Gastrocnemius medialis (tissue), 4 donors: ENCODE results near the gene TXLNG.

Experiments used
- CTCF ChIP-seq, 5 experiments: fragments of 450-650 bp in 3 of 5; fragments of 200-600 bp in 2 of 5; sonication (generic) in 2 of 5; IDR thresholded peaks in 4 of 5; conservative IDR thresholded peaks in 1 of 5; 1 replicate in 4 of 5; 2 replicates in 1 of 5; pipeline ENCODE4 v1.5.1; 2016 to 2019; ENCODE audit warnings: antibody characterized with exemption in 5 of 5, mild to moderate bottlenecking in 3 of 5, moderate library complexity in 3 of 5
- POLR2A ChIP-seq, 2 donors: fragments of 450-650 bp; IDR thresholded peaks; one replicate each; pipeline ENCODE4 v1.6.1; 2017; ENCODE audit warnings: antibody characterized with exemption in 2 of 2, mild to moderate bottlenecking in 2 of 2, moderate library complexity in 2 of 2

GRCh38 chrX:16737024-16737423, 49.2 kb upstream of the TXLNG start:
- TF ChIP-seq CTCF (IDR thresholded peaks at IDR 0.05 in 4 of 5, conservative IDR thresholded peaks at IDR 0.05 in 1 of 5) = no peak
- no peak for TF ChIP-seq POLR2A (IDR thresholded peaks at IDR 0.05)
